ENCODE data around the gene STEAP1.

DNA sequence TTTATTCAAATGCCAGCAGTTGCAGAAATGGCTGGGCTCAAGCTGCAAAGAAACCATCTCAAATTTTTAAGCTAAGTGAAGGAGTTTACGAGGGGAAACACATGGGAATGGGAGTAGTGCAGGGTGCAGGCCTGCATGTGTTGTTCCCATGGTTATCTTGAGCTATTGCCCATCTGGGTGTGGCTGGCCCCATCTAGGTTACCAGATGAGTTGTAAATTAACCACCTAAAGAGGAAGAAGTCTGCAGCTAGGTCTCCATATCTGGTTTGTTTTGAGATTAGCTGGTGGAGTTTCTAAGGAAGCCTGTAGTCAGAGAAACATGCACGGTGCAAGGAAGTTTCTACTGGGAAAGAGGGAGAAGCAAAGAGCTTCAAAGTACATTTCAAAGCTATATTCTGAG lies 34.0 kb downstream of the STEAP1 start:
- TF ChIP-seq, protein P1, sequence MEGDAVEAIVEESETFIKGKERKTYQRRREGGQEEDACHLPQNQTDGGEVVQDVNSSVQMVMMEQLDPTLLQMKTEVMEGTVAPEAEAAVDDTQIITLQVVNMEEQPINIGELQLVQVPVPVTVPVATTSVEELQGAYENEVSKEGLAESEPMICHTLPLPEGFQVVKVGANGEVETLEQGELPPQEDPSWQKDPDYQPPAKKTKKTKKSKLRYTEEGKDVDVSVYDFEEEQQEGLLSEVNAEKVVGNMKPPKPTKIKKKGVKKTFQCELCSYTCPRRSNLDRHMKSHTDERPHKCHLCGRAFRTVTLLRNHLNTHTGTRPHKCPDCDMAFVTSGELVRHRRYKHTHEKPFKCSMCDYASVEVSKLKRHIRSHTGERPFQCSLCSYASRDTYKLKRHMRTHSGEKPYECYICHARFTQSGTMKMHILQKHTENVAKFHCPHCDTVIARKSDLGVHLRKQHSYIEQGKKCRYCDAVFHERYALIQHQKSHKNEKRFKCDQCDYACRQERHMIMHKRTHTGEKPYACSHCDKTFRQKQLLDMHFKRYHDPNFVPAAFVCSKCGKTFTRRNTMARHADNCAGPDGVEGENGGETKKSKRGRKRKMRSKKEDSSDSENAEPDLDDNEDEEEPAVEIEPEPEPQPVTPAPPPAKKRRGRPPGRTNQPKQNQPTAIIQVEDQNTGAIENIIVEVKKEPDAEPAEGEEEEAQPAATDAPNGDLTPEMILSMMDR (IDR thresholded peaks at IDR 0.05; ENCODE audit: low read depth, low read length, missing input control), result no peak
- TF ChIP-seq, protein P2, sequence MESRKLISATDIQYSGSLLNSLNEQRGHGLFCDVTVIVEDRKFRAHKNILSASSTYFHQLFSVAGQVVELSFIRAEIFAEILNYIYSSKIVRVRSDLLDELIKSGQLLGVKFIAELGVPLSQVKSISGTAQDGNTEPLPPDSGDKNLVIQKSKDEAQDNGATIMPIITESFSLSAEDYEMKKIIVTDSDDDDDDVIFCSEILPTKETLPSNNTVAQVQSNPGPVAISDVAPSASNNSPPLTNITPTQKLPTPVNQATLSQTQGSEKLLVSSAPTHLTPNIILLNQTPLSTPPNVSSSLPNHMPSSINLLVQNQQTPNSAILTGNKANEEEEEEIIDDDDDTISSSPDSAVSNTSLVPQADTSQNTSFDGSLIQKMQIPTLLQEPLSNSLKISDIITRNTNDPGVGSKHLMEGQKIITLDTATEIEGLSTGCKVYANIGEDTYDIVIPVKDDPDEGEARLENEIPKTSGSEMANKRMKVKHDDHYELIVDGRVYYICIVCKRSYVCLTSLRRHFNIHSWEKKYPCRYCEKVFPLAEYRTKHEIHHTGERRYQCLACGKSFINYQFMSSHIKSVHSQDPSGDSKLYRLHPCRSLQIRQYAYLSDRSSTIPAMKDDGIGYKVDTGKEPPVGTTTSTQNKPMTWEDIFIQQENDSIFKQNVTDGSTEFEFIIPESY (IDR thresholded peaks at IDR 0.05), result no peak
- TF ChIP-seq FOXA1 (IDR thresholded peaks at IDR 0.05) (no peak), SP1 (IDR thresholded peaks at IDR 0.05) (peak; percentile 9), RAD21 (IDR thresholded peaks at IDR 0.05) (no peak), GABPA (IDR thresholded peaks at IDR 0.05 in 1 of 2, conservative IDR thresholded peaks at IDR 0.05 in 1 of 2) (no peak), TAF1 (conservative IDR thresholded peaks at IDR 0.05) (no peak), HNF4A (conservative IDR thresholded peaks at IDR 0.05) (peak; percentile 7 to 15), JUND (IDR thresholded peaks at IDR 0.05) (no peak)
- TF ChIP-seq, protein P3, sequence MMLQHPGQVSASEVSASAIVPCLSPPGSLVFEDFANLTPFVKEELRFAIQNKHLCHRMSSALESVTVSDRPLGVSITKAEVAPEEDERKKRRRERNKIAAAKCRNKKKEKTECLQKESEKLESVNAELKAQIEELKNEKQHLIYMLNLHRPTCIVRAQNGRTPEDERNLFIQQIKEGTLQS (IDR thresholded peaks at IDR 0.05), result no peak
- TF ChIP-seq, protein P4, sequence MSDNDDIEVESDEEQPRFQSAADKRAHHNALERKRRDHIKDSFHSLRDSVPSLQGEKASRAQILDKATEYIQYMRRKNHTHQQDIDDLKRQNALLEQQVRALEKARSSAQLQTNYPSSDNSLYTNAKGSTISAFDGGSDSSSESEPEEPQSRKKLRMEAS (IDR thresholded peaks at IDR 0.05), result no peak
- TF ChIP-seq, protein P5, sequence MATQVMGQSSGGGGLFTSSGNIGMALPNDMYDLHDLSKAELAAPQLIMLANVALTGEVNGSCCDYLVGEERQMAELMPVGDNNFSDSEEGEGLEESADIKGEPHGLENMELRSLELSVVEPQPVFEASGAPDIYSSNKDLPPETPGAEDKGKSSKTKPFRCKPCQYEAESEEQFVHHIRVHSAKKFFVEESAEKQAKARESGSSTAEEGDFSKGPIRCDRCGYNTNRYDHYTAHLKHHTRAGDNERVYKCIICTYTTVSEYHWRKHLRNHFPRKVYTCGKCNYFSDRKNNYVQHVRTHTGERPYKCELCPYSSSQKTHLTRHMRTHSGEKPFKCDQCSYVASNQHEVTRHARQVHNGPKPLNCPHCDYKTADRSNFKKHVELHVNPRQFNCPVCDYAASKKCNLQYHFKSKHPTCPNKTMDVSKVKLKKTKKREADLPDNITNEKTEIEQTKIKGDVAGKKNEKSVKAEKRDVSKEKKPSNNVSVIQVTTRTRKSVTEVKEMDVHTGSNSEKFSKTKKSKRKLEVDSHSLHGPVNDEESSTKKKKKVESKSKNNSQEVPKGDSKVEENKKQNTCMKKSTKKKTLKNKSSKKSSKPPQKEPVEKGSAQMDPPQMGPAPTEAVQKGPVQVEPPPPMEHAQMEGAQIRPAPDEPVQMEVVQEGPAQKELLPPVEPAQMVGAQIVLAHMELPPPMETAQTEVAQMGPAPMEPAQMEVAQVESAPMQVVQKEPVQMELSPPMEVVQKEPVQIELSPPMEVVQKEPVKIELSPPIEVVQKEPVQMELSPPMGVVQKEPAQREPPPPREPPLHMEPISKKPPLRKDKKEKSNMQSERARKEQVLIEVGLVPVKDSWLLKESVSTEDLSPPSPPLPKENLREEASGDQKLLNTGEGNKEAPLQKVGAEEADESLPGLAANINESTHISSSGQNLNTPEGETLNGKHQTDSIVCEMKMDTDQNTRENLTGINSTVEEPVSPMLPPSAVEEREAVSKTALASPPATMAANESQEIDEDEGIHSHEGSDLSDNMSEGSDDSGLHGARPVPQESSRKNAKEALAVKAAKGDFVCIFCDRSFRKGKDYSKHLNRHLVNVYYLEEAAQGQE (IDR thresholded peaks at IDR 0.05), result no peak
